HK-2 (cell line): ENCODE results near the gene SLC66A2.
"Not testable (repeated sequence)": the region's sequence is repeated elsewhere in the genome, so short reads cannot be mapped to it uniquely, and the experiment has no call there.

Source experiments
- DNase-seq: peaks from one replicate; pipeline ENCODE4 v3.0.0-alpha.2; 2018; ENCODE audit not compliant: unreplicated experiment

The SLC66A2 gene

GRCh38 chr18:79971211-79971952 is 19.9 kb upstream of the SLC66A2 start:
- DNase-seq: no peak

DNA sequence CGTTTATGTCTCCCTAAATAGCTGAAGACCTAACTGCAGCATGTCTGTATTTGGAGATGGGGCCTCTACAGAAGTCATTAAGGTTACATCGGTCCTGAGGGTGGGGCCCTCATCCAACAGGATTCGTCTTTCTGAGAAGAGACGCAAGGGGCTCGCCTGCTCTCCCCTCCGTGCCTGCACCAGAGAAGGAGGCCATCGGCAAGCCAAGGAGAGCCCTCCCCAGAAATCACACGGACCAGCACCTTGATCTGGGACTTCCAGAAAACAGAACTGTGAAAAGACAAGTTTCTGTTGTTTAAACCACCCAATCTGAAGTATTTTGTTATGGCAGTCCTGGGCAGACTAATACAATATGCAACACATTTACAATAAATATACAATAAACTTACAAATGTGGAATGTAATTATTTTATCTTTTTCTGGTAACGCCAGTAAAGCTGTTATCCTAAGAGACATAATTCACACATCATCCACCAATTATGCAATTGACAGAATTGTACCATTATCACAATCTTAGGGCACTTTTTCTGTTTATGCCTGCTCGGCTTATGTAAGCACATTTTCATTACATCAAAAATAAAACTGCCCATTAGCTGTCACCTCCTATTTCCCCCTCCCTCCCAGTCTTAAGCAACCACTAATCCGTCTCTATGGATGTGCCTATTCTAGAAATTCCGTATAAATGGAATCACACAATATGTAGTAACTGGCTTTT is 19.1 kb upstream of the SLC66A2 start:
- DNase-seq: no peak

- peak; percentile 56 for DNase-seq
Observed at GRCh38 chr18:79965119-79965902, 13.9 kb upstream of the SLC66A2 start.

GRCh38 chr18:79964330-79965118 is 13.1 kb upstream of the SLC66A2 start, which contains the start of gene HSBP1L1:
Gene HSBP1L1 (plus strand): TSS chr18:79964643. CDS start chr18:79964736, 93 bp downstream.
- DNase-seq: peak; percentile 59

- DNase-seq: no peak
Observed at GRCh38 chr18:79963658-79964329, 12.3 kb upstream of the SLC66A2 start.

DNA sequence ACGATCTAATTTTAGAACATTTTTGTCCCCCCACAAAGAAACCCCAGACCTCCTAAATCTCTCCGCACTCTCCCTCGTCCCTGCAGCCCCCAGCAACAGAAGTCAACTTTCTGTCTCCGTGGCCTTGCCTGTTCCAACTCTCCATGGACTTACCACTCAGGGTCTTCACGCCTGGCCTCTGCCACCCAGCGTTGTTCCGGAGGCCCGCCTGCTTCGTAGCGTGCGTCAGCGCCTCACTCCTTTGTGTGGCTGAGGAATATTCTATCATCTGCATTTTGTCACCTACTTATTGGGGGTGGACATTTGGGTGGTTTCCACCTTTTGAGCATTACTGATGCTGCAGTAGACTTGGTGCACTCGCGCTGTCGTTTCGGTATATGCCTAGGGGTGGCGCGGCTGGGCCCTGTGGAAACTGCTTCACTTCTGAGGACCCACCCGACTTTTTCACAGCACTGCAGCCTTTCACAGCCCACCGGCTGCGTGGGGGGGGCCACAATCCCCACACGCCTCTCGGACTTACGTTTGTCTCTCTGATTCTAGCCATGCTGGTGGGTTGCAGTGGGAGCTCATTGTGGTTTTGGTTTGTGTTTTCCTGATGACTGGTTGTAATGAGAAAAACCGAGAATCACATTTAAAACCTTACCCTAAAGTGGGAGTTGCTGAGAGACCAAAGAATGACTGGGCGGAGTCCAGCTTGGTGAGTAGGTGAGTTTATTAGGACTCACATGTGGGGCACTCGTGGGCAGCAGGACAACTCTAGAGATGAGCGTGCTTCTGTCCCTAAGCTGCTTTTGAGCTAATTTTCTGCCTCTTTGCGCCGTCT is 11.6 kb upstream of the SLC66A2 start:
- DNase-seq: no peak

DNA sequence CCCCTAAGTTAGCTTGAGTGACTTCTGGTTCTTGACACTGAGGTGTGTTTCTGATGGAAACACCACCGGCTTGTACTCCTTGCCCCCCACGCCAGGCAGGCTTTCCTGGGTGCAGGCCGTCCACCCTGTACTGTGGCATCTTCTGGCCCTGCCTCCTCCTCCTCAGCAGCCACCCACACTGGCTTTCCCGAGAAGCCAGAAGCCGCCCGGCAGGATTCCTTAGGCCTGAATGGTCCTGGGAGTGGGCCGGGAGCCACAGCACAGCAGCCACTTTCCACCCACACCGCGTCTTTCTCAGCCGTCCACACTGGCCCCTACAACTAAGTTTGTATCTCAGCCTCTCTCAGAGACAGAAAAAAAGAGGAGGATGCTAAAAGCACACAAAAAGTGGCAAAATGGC is 10.9 kb upstream of the SLC66A2 start:
- no peak for DNase-seq

DNA sequence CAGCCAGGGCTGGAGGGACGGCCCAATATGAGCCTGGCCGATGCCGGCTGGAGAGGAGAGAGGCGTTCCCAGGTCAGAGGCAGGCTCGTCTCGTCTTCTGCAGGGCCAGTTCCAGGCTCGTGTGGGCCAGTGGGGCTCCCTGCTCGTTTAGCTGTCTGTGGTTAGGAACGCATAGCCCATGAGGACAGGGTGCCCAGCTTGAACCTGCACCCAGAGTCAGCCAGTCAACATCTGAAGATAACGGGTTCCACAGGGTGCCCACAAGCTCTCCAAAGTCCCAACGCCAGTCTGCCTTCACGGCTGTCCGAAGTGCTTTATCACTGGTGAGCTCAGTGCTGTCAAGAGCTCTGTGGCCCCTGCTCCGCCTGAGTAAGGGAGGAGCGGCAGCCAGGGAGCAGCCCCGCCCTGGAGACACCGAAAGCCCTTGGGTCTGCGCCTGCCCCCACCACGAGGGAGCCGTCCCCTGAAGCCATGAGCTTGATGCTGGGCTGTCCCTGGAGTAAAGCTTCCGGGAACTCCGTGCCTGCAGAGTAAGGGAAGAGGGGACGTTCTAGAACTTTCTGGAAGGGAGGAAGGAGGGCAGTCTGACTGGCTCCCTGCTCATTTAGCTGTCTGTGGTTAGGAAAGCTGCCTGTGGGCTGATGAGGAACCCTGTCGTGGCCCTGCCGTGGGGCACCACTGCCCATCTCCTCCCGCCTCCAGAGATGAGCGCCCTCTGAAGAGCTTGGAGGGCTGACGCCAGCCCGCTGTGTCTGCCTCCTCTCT is 10.3 kb upstream of the SLC66A2 start:
- DNase-seq: no peak

GRCh38 chr18:79960921-79961526 is 9.6 kb upstream of the SLC66A2 start:
- no peak for DNase-seq

GRCh38 chr18:79960161-79960801 is 8.8 kb upstream of the SLC66A2 start:
- not testable (repeated sequence) for DNase-seq

GRCh38 chr18:79958981-79959380 is 7.5 kb upstream of the SLC66A2 start:
- DNase-seq: no peak

GRCh38 chr18:79956276-79956675 is 4.8 kb upstream of the SLC66A2 start:
- DNase-seq: no peak

DNA sequence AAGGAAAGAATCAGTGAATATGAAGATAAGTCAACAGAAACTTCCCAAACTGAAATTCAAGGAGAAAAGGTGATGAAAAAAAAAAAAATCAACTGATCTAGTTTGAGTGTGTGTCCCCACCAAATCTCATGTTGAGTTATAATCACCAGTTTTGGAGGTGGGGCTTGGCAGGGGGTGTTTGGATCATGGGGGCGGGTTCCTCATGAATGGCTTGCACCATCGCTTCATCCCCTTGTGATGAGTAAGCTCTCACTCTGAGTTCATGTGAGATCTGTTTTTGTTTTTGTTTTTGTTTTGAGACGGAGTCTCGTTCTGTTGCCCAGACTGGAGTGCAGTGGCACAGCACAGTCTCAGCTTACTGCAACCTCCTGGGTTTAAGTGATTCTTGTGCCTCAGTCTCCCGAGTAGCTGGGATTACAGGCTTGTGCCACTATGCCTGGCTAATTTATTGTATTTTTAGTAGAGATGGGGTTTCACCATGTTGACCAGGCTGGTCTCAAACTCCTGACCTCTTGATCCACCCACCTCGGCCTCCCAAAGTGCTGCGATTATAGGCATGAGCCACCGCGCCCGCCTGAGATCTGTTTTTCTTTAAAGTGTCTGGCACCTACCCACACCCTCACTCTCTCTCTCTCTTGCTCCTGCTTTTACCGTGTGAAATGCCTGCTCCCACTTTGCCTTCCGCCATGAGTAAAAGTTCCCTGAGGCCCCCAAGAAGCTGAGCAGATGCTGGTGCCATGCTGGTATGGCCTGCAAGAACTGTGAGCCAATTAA is 4.0 kb upstream of the SLC66A2 start:
- DNase-seq: no peak

- no peak for DNase-seq
Observed at GRCh38 chr18:79954791-79955190, 3.3 kb upstream of the SLC66A2 start.

DNA sequence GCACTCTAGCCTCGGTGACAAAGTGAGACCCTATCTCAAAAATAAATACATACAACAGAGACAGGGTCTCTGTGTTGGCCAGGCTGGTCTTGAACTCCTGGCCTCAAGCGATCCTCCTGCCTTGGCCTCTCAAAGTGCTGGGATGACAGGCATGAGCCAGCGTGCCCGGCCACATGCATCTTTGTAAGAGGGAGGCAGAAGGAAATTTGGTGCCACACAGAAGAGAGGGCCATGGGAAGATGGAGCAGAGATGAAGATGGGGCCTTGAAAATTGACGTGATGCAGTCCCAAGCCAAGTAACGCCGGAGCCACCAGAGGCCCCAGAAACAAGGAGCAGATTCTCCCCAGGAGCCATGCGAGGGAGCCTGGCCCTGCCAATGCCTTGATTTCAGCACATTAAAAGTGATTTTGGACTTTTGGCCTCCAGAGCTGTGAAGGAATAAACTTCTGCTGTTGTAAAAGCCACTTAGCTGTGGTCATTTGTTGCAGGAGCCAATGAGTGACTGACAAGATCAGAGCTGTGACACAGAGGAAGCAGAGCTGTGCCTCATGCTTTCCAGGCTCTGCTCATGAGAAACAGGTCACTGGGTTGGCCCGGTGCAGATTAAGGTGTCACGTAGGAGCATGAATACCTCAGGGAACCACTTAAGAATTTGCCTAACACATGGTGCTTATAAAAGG is 2.7 kb upstream of the SLC66A2 start:
- no peak for DNase-seq

DNA sequence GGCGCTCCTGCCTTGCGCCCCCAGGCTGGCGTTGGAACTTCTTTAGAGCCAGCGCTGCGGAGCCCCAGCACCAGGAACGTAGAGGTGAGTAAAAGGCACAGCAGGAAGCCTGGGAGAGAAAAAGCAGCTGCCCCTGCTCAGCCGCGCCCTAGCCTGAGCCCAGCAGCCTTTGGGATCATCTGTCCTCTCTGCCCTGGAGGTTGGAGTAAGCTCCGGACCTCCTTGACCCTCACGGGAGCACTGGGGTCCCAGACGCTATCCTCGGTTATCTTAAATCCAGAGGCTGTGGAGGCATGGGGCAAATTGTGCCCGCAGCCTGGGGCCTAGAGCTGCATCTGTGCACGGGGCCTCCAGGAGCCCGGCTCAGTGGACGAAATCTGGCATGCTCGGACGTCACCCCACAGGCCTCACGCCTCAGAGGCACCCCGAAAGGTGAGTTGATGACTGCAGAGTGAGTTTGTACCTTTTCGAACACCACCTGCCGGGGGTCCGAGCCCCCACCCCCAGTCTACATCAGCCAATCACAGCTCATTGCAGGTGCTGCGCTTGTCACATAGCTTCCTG is 1.6 kb upstream of the SLC66A2 start:
- no peak for DNase-seq
